ENCODE results near the gene CNN2.

Gene CNN2

GRCh38 chr19:1073063-1073955, 46.9 kb downstream of the CNN2 start:
- ChIA-PET POLR2A (interaction anchor here (0.5 kb wide), 1 partner anchor 25 kb away, joined by 4 read pairs; no protein-coding TSS in a partner anchor), CTCF (interaction anchor here (1.3 kb wide), 1 partner anchor 57 kb away, joined by 3 read pairs; no protein-coding TSS in a partner anchor)
- TF ChIP-seq, protein P1, sequence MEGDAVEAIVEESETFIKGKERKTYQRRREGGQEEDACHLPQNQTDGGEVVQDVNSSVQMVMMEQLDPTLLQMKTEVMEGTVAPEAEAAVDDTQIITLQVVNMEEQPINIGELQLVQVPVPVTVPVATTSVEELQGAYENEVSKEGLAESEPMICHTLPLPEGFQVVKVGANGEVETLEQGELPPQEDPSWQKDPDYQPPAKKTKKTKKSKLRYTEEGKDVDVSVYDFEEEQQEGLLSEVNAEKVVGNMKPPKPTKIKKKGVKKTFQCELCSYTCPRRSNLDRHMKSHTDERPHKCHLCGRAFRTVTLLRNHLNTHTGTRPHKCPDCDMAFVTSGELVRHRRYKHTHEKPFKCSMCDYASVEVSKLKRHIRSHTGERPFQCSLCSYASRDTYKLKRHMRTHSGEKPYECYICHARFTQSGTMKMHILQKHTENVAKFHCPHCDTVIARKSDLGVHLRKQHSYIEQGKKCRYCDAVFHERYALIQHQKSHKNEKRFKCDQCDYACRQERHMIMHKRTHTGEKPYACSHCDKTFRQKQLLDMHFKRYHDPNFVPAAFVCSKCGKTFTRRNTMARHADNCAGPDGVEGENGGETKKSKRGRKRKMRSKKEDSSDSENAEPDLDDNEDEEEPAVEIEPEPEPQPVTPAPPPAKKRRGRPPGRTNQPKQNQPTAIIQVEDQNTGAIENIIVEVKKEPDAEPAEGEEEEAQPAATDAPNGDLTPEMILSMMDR (IDR thresholded peaks at IDR 0.05; ENCODE audit: control extremely low read depth, extremely low read depth, low read depth, missing control alignments) = no peak
- DNase-seq (ENCODE audit: extremely low spot score) = no peak

- ChIA-PET POLR2A (interaction anchor here (0.8 to 1.5 kb wide), 3 partner anchors 29 to 195 kb away, joined by 3 to 5 read pairs (median 4); no protein-coding TSS in a partner anchor), CTCF (interaction anchor here (1.3 to 1.4 kb wide), 2 partner anchors 39 to 57 kb away, joined by 3 read pairs; no protein-coding TSS in a partner anchor)
- no peak for DNase-seq (ENCODE audit: extremely low spot score)
- TF ChIP-seq, protein P1 (IDR thresholded peaks at IDR 0.05; ENCODE audit: control extremely low read depth, extremely low read depth, low read depth, missing control alignments) = no peak
Observed at GRCh38 chr19:1073956-1074517, 47.6 kb downstream of the CNN2 start.

GRCh38 chr19:1074544-1075283, 48.3 kb downstream of the CNN2 start:
- peak; percentile 94 for DNase-seq (ENCODE audit: extremely low spot score)
- CTCF ChIA-PET = interaction anchor here (1.3 to 1.4 kb wide), 3 partner anchors 10 to 56 kb away, joined by 3 to 5 read pairs (median 3); no protein-coding TSS in a partner anchor
- TF ChIP-seq, protein P1 (IDR thresholded peaks at IDR 0.05; ENCODE audit: control extremely low read depth, extremely low read depth, low read depth, missing control alignments) = no peak
- POLR2A ChIA-PET = interaction anchor here (0.6 to 1.6 kb wide), 8 partner anchors 9 to 194 kb away, joined by 3 to 5 read pairs (median 4); no protein-coding TSS in a partner anchor

- ChIA-PET POLR2A (interaction anchor here (1.0 to 1.6 kb wide), 2 partner anchors 9 to 18 kb away, joined by 4 to 5 read pairs; partner anchors contain the start of gene ARHGAP45), CTCF (interaction anchor here (0.8 to 2.0 kb wide), 5 partner anchors 9 to 38 kb away, joined by 3 to 5 read pairs (median 5); partner anchors contain the start of gene ARHGAP45)
- TF ChIP-seq, protein P1 (IDR thresholded peaks at IDR 0.05; ENCODE audit: control extremely low read depth, extremely low read depth, low read depth, missing control alignments) = no peak
- no peak for DNase-seq (ENCODE audit: extremely low spot score)
Observed at GRCh38 chr19:1076046-1076386, 49.6 kb downstream of the CNN2 start.

- peak; percentile 92 for DNase-seq (ENCODE audit: extremely low spot score)
- TF ChIP-seq, protein P1 (IDR thresholded peaks at IDR 0.05; ENCODE audit: control extremely low read depth, extremely low read depth, low read depth, missing control alignments) = no peak
- POLR2A ChIA-PET = interaction anchor here (0.9 kb wide), 1 partner anchor 19 kb away, joined by 6 read pairs; no protein-coding TSS in a partner anchor
- CTCF ChIA-PET = interaction anchor here (0.9 to 2.0 kb wide), 3 partner anchors 10 to 12 kb away, joined by 3 to 5 read pairs (median 5); partner anchors contain the start of gene ARHGAP45
Observed at GRCh38 chr19:1076951-1077350, 50.5 kb downstream of the CNN2 start.
